HG03064 (cell line): ENCODE data around the gene APOB.

Experiments
- ATAC-seq: cut with Tn5 transposase; IDR thresholded peaks from one replicate; pipeline ENCODE4 v1.9.1; 2021; ENCODE audit warnings: low read depth; ENCODE audit not compliant: unreplicated experiment

APOB gene

DNA sequence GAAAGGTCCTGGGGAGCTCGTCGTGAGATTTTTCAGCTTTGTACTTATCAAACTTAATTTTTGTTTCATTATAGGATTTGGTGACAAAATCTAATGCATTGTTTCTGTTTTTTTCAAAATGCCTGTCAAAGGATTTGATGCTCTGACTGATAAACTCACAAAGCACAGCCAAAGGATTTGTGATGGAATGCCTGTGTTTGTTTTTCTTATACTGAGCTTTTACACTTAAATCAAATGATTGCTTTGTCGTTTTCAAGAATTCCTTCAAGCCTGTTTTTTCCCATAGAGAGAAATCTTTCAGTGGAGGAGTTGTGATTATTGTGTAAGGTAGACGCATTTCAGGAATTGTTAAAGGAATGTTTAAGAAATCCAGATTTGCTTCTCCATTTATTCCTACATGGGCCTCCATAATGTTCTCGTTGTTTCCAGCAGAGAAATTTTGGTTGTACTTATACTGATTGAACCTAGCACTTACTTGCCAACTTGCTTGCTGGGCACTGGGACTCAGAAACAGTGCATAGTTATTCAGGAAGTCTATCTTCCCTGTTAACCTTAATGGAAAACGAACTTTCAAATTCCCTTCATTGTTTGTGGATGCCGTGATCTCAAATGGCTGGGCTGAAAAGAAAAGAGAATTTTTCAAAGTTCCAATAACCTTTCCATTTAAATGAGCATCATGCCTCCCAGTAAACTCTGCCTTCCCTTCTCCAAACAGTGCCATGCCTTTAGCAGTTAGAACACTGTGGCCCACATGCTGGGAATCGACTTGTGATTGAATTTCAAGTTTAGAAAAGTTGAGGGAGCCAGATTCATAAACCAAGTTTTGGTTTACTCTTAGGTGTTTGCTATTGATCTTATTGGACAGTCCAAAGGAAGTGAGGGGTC, 36.5 kb downstream of the APOB start:
- no peak for ATAC-seq

GRCh38 chr2:21006423-21007128, 37.3 kb downstream of the APOB start:
- ATAC-seq = no peak

GRCh38 chr2:21005700-21006422, 38.0 kb downstream of the APOB start:
- no peak for ATAC-seq

DNA sequence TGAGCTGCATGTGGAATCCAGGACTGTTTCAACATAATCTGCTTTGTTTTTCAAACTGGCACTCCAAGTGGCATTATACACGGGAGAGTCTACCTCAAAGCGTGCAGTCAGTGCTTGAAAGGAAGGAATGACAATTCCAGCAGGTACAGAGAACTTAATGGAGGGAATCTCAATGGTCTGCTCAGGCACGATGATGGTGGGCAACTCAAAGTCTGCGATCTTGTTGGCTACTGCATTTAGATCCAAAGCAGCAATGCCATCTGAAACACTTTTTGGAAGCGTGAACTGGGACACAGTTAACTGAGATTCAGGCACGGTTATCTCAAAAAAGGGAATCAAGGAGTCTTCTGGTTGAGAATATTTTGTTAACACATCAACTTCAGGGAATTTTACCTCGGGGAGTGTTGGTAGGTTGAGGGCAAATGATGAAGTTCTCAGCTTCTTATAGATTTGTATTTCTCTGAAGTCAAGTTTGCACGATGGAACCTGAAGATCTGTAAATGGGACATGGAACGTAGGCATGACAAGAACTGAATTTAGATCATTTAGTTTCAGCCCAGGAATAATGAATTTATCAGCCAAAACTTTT, 38.7 kb downstream of the APOB start:
- no peak for ATAC-seq

DNA sequence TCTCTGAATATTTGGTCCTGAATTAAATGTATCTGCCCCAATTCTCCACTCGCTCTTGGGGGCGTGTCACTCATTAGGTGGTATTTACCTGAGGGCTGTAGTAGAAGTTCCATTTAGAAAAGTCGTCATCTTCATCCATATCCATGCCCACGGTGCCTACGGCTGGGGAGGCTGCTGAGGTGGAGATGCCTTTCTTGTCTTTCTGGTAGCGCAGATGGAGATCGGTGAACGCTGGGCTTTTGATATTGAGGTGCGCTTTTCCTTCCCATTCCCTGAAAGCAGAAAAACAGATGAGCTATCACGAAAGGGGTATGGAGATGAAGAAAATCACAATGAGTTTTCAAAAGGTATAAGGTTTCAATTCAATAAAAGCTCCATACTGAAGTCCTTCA, 39.7 kb downstream of the APOB start:
- ATAC-seq = no peak

- ATAC-seq = no peak
Observed at GRCh38 chr2:21003572-21004180, 40.2 kb downstream of the APOB start.

- ATAC-seq = no peak
Observed at GRCh38 chr2:21002814-21003192, 41.1 kb downstream of the APOB start.

GRCh38 chr2:21001988-21002813, 41.7 kb downstream of the APOB start:
- ATAC-seq = no peak

- no peak for ATAC-seq
Observed at GRCh38 chr2:21001225-21001946, 42.5 kb downstream of the APOB start.

DNA sequence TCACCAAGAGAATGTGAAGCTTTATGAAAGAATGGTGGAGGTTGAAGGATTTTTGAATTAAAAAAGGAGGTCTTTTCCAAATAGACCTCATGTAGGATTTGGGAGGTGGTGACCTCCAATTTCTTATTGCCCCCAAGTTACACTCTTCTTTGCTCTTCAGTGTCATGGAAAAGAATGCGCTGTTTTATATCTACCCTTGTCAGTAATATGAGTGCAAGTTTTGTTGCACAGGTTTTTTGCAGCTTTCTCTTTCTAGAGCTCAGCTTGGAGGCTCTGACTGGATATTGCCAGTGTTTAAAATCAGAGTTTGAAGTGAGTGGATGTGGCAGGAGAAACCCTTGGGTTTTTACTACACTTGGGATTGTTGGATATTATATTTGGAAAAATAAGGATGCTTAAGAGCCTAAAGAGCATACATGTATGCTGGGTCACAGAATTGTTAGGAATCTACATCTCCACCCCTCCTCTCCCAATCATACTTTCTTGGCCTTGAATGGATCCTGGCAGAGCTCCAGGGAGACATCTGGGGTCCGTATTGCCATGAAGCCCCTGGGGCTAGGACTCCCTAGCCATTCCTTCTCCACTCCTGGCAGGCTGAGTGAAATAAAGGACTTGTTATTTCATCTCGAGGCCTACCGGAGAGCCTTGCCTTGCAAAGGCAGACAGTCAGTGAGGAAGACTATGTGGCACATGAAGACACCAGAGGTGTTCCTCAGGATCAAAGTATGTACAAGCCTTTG, 43.8 kb downstream of the APOB start:
- no peak for ATAC-seq

GRCh38 chr2:20998972-20999905, 44.6 kb downstream of the APOB start:
- no peak for ATAC-seq

DNA sequence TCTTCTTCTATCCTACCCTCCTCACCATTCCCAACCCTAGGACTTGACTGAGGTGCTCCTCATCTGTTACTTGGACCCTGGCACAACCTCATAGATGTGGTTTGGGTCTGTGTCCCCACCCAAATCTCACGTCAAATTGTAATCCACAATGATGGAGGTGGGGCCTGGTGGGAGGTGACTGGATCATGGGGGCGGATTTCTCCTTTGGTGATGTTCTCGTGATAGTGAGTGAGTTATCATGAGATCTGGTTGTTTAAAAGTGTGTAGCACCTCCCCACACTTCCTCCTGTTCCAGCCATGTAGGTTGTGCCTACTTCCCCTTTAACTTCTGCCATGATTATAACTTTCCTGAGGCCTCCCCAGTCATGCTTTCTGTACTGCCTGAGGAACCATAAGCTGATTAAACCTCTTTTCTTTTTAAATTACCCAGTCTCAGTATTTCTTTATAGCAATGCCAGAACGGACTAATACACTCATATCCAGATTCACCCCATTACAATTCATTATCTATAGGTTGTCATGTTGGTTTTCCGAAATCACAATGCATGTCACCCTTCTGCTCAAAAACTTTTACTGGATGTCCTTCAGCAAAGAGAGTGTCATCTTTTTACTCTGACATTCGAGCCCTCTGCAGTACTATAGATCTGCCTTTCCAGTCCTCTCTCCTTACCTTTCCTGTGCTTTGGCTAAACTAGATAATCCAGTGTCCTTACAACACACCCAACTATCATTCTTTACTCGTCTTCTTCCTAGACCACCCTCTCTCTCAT, 45.7 kb downstream of the APOB start:
- ATAC-seq = no peak

DNA sequence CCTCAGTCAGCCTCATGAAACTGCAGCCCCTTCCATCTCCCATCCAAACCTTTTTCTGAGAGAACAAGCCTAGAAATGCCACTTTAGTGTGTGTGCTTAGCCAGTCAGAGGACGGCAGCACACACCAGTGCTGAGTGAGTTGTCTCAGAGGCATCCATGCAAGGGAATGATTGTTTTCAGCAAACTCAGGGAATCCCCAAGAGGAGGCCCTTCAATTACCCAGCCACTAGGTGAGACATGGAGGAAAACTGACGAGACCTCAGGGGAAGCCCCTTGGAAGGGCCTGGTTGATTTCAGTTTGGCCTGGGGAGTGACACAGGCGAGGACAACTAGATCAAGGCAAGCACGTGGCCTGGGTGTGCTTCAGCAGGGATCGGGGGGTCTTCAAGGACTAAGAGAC, 49.7 kb downstream of the APOB start:
- ATAC-seq = no peak

- ATAC-seq = no peak
Observed at GRCh38 chr2:20992201-20992711, 51.6 kb downstream of the APOB start.

- no peak for ATAC-seq
Observed at GRCh38 chr2:20990442-20991430, 53.1 kb downstream of the APOB start.
